Large intestine (tissue), 12 donors: ENCODE data around the gene ARFGEF3. TPM values are rescaled to one million over a fixed set of nuclear protein-coding genes. Genes with fewer than 3 reads are reported as not detected.
"Not testable (repeated sequence)": the region's sequence is repeated elsewhere in the genome, so short reads cannot be mapped to it uniquely, and the experiment has no call there.

Experiments used
- DNase-seq, 2 donors: peaks; one replicate each; pipeline versions ENCODE4 v3.0.0 to v3.0.0-alpha.2; 2013
- H3K27ac ChIP-seq: one replicate; pipeline ENCODE4 v1.5.1; 2013; ENCODE audit warnings: low read length
- H3K27me3 ChIP-seq: 2 replicates; pipeline ENCODE4 v1.6.1; 2013; ENCODE audit warnings: low read length; ENCODE audit not compliant: control insufficient read depth, insufficient read depth
- H3K36me3 ChIP-seq: 2 replicates; pipeline ENCODE4 v1.6.1; 2013; ENCODE audit warnings: low read length; ENCODE audit not compliant: control insufficient read depth, insufficient read depth
- H3K4me1 ChIP-seq: one replicate; pipeline ENCODE4 v1.6.1; 2013; ENCODE audit warnings: low read length; ENCODE audit not compliant: control insufficient read depth, insufficient read depth
- H3K4me3 ChIP-seq: one replicate; pipeline ENCODE4 v1.5.1; 2013; ENCODE audit warnings: low read length
- H3K9me3 ChIP-seq: one replicate; pipeline ENCODE4 v1.6.1; 2013; ENCODE audit warnings: mild to moderate bottlenecking, low read depth, low read length, moderate library complexity; ENCODE audit not compliant: control insufficient read depth
- WGBS: methylation state at CpG from one replicate; pipeline ENCODE4 v1.1.5; 2013; ENCODE audit warnings: low lambda C conversion rate; ENCODE audit not compliant: insufficient coverage; 5-methylcytosine and 5-hydroxymethylcytosine counted together
- long read RNA-seq, 11 donors: transcript quantifications; one replicate each; lab custom pipeline, GENCODE V29; 2026
- polyA plus RNA-seq: library from polyadenylated mRNA; unstranded; fragments of 120-200 nt; gene quantifications from one replicate; pipeline ENCODE4 v1.2.1, GENCODE V29; 2013

The ARFGEF3 gene
- polyA plus RNA-seq: 7.3 TPM
- long read RNA-seq, donor 1: 0 reads
- long read RNA-seq, donor 2: 0 reads
- long read RNA-seq, donor 3: 0 reads
- long read RNA-seq, donor 4: 0 reads
- long read RNA-seq, donor 5: 0 reads
- long read RNA-seq, donor 6: 0 reads
- long read RNA-seq, donor 7: 0 reads
- long read RNA-seq, donor 8: 0 reads
- long read RNA-seq, donor 9: 0 reads
- long read RNA-seq, donor 10: 0 reads
- long read RNA-seq, donor 11: 0 reads

GRCh38 chr6:138161338-138162110, at the start of gene ARFGEF3:
Gene ARFGEF3 (plus strand): TSS chr6:138161939. CDS start chr6:138162087, 148 bp downstream.
- WGBS: no CpG with 5 or more reads among the region's 93 CpGs
- peak; percentile 12 to 79 for DNase-seq

GRCh38 chr6:138113588-138114210, 48.0 kb upstream of the ARFGEF3 start:
- Histone ChIP-seq H3K36me3 (no peaks in the 10 kb centered on the region), H3K4me3 (no peak overlapping the region), H3K9me3 (no peaks in the 10 kb centered on the region), H3K4me1 (no peaks in the 10 kb centered on the region), H3K27me3 (no peaks in the 10 kb centered on the region), H3K27ac (no peak overlapping the region)
- DNase-seq: no peak
- no CpG with 5 or more reads among the region's 3 CpGs for WGBS

More at GRCh38 chr6:138161338-138162110, at the start of gene ARFGEF3:
- peaks cover 44% of the 10 kb centered on the region for H3K27me3 ChIP-seq
- H3K4me1 ChIP-seq: peaks cover 6% of the 10 kb centered on the region
- no peaks in the 10 kb centered on the region for H3K36me3 ChIP-seq
- peak within 1 kb of the TSS; percentile 46 for H3K27ac ChIP-seq
- H3K9me3 ChIP-seq: no peaks in the 10 kb centered on the region
- peak within 1 kb of the TSS; percentile 55 for H3K4me3 ChIP-seq

GRCh38 chr6:138115201-138115600, 46.5 kb upstream of the ARFGEF3 start:
- Histone ChIP-seq H3K27me3 (no peaks in the 10 kb centered on the region), H3K36me3 (no peaks in the 10 kb centered on the region), H3K9me3 (no peaks in the 10 kb centered on the region), H3K4me1 (no peaks in the 10 kb centered on the region), H3K4me3 (no peak overlapping the region), H3K27ac (no peak overlapping the region)
- 20% methylated on average over 1 of the region's 7 CpGs for WGBS
- DNase-seq: no peak

GRCh38 chr6:138115877-138116660, 45.7 kb upstream of the ARFGEF3 start:
- Histone ChIP-seq H3K4me3 (no peak overlapping the region), H3K9me3 (no peaks in the 10 kb centered on the region), H3K27ac (no peak overlapping the region), H3K36me3 (no peaks in the 10 kb centered on the region), H3K27me3 (no peaks in the 10 kb centered on the region), H3K4me1 (no peaks in the 10 kb centered on the region)
- 0% methylated on average over 3 of the region's 13 CpGs for WGBS
- peak; percentile 52 to 63 for DNase-seq

GRCh38 chr6:138116661-138116999, 45.1 kb upstream of the ARFGEF3 start:
- Histone ChIP-seq H3K27ac (no peak overlapping the region), H3K9me3 (no peaks in the 10 kb centered on the region), H3K27me3 (no peaks in the 10 kb centered on the region), H3K4me3 (no peak overlapping the region), H3K4me1 (no peaks in the 10 kb centered on the region), H3K36me3 (no peaks in the 10 kb centered on the region)
- no peak for DNase-seq
- WGBS: no CpG with 5 or more reads among the region's 3 CpGs

GRCh38 chr6:138117376-138117914, 44.3 kb upstream of the ARFGEF3 start:
- H3K4me1 ChIP-seq: no peaks in the 10 kb centered on the region
- no peak for DNase-seq
- no peak overlapping the region for H3K27ac ChIP-seq
- H3K36me3 ChIP-seq: no peaks in the 10 kb centered on the region
- H3K4me3 ChIP-seq: no peak overlapping the region
- WGBS: 83% methylated on average over 1 of the region's 8 CpGs
- H3K27me3 ChIP-seq: no peaks in the 10 kb centered on the region
- H3K9me3 ChIP-seq: no peaks in the 10 kb centered on the region

GRCh38 chr6:138119229-138119628, 42.5 kb upstream of the ARFGEF3 start:
- H3K9me3 ChIP-seq, DNase-seq, H3K4me3 ChIP-seq, H3K36me3 ChIP-seq, H3K4me1 ChIP-seq, H3K27me3 ChIP-seq, H3K27ac ChIP-seq: not testable (repeated sequence)
- no CpG with 5 or more reads among the region's 1 CpG for WGBS

GRCh38 chr6:138119976-138120375, 41.8 kb upstream of the ARFGEF3 start:
- no peaks in the 10 kb centered on the region for H3K36me3 ChIP-seq
- no peak overlapping the region for H3K27ac ChIP-seq
- no peaks in the 10 kb centered on the region for H3K4me1 ChIP-seq
- H3K27me3 ChIP-seq: no peaks in the 10 kb centered on the region
- no peak overlapping the region for H3K4me3 ChIP-seq
- no peak for DNase-seq
- no peaks in the 10 kb centered on the region for H3K9me3 ChIP-seq

- H3K4me3 ChIP-seq: no peak overlapping the region
- H3K4me1 ChIP-seq: no peaks in the 10 kb centered on the region
- no peak overlapping the region for H3K27ac ChIP-seq
- 93% methylated on average over 3 of the region's 4 CpGs for WGBS
- no peak for DNase-seq
- H3K27me3 ChIP-seq: no peaks in the 10 kb centered on the region
- no peaks in the 10 kb centered on the region for H3K9me3 ChIP-seq
- H3K36me3 ChIP-seq: no peaks in the 10 kb centered on the region
Observed at GRCh38 chr6:138124096-138124495, 37.6 kb upstream of the ARFGEF3 start.

- Histone ChIP-seq H3K4me3 (no peak overlapping the region), H3K27ac (no peak overlapping the region), H3K9me3 (no peaks in the 10 kb centered on the region), H3K36me3 (no peaks in the 10 kb centered on the region), H3K27me3 (no peaks in the 10 kb centered on the region), H3K4me1 (no peaks in the 10 kb centered on the region)
- 80% methylated on average over 2 of the region's 3 CpGs for WGBS
- no peak for DNase-seq
Observed at GRCh38 chr6:138128096-138128495, 33.6 kb upstream of the ARFGEF3 start.
